ENCODE data around the gene SLC12A7.
A peak's percentile ranks its signal among the peaks of the same experiment; 100 is the strongest.

SLC12A7 gene

DNA sequence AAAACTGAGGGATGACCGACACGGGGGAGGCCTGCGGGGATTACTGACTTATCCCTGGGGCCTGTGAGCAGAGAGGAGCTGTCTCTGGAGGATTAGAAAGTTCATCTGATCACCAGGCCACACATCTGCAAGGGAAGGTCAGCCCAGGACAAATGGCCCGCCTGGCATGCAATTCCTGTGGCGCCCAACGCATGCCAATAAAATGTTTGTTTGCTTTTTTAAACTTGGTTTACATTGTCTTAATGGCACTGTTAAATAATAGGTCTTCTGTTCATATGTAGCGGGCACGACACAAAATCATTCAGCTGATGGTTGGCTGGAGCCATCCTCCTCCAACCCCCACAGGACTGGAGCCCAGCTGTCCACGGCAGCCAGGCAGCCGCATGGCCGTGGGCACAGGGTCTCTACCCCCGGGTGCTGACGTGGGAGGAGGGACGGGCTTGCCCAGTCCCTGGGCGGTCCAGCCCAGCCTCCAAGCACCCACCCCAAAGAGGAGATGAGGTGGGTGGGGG is 41.0 kb upstream of the SLC12A7 start:
- Histone ChIP-seq H3K4me1 (ENCODE audit: control insufficient read depth, insufficient read depth, low read length) (no peaks in the 10 kb centered on the region), H3K9me3 (ENCODE audit: control insufficient read depth, low read length) (peaks cover 7% of the 10 kb centered on the region), H3K36me3 (ENCODE audit: control insufficient read depth, insufficient read depth, low read length, severe bottlenecking) (no peaks in the 10 kb centered on the region), H3K9ac (ENCODE audit: low read length) (no peak overlapping the region), H3K27me3 (replicated peaks; ENCODE audit: control insufficient read depth, insufficient read depth, low read length) (peaks cover 62% of the 10 kb centered on the region), H3K4me3 (ENCODE audit: low read length) (no peak overlapping the region)
- DNase-seq (ENCODE audit: low read depth): peak; percentile 12

- Histone ChIP-seq H3K9me3 (ENCODE audit: control insufficient read depth, low read length) (peaks cover 7% of the 10 kb centered on the region), H3K4me3 (ENCODE audit: low read length) (no peak overlapping the region), H3K36me3 (ENCODE audit: control insufficient read depth, insufficient read depth, low read length, severe bottlenecking) (no peaks in the 10 kb centered on the region), H3K4me1 (ENCODE audit: control insufficient read depth, insufficient read depth, low read length) (no peaks in the 10 kb centered on the region), H3K27me3 (replicated peaks; ENCODE audit: control insufficient read depth, insufficient read depth, low read length) (peaks cover 62% of the 10 kb centered on the region), H3K9ac (ENCODE audit: low read length) (no peak overlapping the region)
- no peak for DNase-seq (ENCODE audit: low read depth)
Observed at GRCh38 chr5:1152156-1152555, 40.3 kb upstream of the SLC12A7 start.

GRCh38 chr5:1151316-1151715 is 39.5 kb upstream of the SLC12A7 start:
- H3K9me3 ChIP-seq (ENCODE audit: control insufficient read depth, low read length): peaks cover under 1% of the 10 kb centered on the region
- DNase-seq (ENCODE audit: low read depth): no peak
- no peaks in the 10 kb centered on the region for H3K4me1 ChIP-seq (ENCODE audit: control insufficient read depth, insufficient read depth, low read length)
- H3K4me3 ChIP-seq (ENCODE audit: low read length): no peak overlapping the region
- H3K9ac ChIP-seq (ENCODE audit: low read length): no peak overlapping the region
- H3K36me3 ChIP-seq (ENCODE audit: control insufficient read depth, insufficient read depth, low read length, severe bottlenecking): no peaks in the 10 kb centered on the region
- peaks cover 60% of the 10 kb centered on the region for H3K27me3 ChIP-seq (replicated peaks; ENCODE audit: control insufficient read depth, insufficient read depth, low read length)

GRCh38 chr5:1150866-1151265 is 39.0 kb upstream of the SLC12A7 start:
- H3K36me3 ChIP-seq (ENCODE audit: control insufficient read depth, insufficient read depth, low read length, severe bottlenecking): no peaks in the 10 kb centered on the region
- no peaks in the 10 kb centered on the region for H3K4me1 ChIP-seq (ENCODE audit: control insufficient read depth, insufficient read depth, low read length)
- no peak for DNase-seq (ENCODE audit: low read depth)
- no peak overlapping the region for H3K9ac ChIP-seq (ENCODE audit: low read length)
- peaks cover 57% of the 10 kb centered on the region for H3K27me3 ChIP-seq (replicated peaks; ENCODE audit: control insufficient read depth, insufficient read depth, low read length)
- no peak overlapping the region for H3K4me3 ChIP-seq (ENCODE audit: low read length)
- H3K9me3 ChIP-seq (ENCODE audit: control insufficient read depth, low read length): no peaks in the 10 kb centered on the region

- H3K9me3 ChIP-seq (ENCODE audit: control insufficient read depth, low read length): no peaks in the 10 kb centered on the region
- H3K9ac ChIP-seq (ENCODE audit: low read length): no peak overlapping the region
- no peaks in the 10 kb centered on the region for H3K36me3 ChIP-seq (ENCODE audit: control insufficient read depth, insufficient read depth, low read length, severe bottlenecking)
- no peak for DNase-seq (ENCODE audit: low read depth)
- H3K4me3 ChIP-seq (ENCODE audit: low read length): no peak overlapping the region
- H3K27me3 ChIP-seq (replicated peaks; ENCODE audit: control insufficient read depth, insufficient read depth, low read length): peaks cover 35% of the 10 kb centered on the region
- H3K4me1 ChIP-seq (ENCODE audit: control insufficient read depth, insufficient read depth, low read length): no peaks in the 10 kb centered on the region
Observed at GRCh38 chr5:1144638-1145396, 33.0 kb upstream of the SLC12A7 start.

DNA sequence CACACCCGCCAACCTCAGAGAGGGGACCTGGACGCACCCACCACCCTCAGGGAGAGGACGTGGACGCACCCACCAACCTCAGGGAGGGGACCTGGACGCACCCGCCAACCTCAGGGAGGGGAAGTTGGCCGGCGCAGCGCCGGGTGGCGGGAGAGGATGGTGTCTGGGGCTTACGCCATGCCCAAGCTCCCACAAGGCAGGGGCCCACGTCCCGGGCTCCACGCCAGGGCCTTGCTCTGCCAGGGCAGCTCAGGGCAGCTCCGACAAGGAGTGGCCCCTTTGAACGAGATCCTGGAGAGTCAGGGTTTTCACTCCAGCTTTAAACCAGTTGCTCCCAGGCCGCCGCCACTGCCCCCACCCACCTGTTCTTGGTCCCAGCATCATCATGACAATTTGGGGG is 32.2 kb upstream of the SLC12A7 start:
- peaks cover 35% of the 10 kb centered on the region for H3K27me3 ChIP-seq (replicated peaks; ENCODE audit: control insufficient read depth, insufficient read depth, low read length)
- H3K4me3 ChIP-seq (ENCODE audit: low read length): no peak overlapping the region
- DNase-seq (ENCODE audit: low read depth): no peak
- no peaks in the 10 kb centered on the region for H3K9me3 ChIP-seq (ENCODE audit: control insufficient read depth, low read length)
- H3K9ac ChIP-seq (ENCODE audit: low read length): no peak overlapping the region
- H3K36me3 ChIP-seq (ENCODE audit: control insufficient read depth, insufficient read depth, low read length, severe bottlenecking): no peaks in the 10 kb centered on the region
- H3K4me1 ChIP-seq (ENCODE audit: control insufficient read depth, insufficient read depth, low read length): no peaks in the 10 kb centered on the region

- no peaks in the 10 kb centered on the region for H3K9me3 ChIP-seq (ENCODE audit: control insufficient read depth, low read length)
- DNase-seq (ENCODE audit: low read depth): no peak
- H3K4me1 ChIP-seq (ENCODE audit: control insufficient read depth, insufficient read depth, low read length): no peaks in the 10 kb centered on the region
- no peak overlapping the region for H3K4me3 ChIP-seq (ENCODE audit: low read length)
- no peaks in the 10 kb centered on the region for H3K36me3 ChIP-seq (ENCODE audit: control insufficient read depth, insufficient read depth, low read length, severe bottlenecking)
- no peak overlapping the region for H3K9ac ChIP-seq (ENCODE audit: low read length)
- H3K27me3 ChIP-seq (replicated peaks; ENCODE audit: control insufficient read depth, insufficient read depth, low read length): peaks cover 30% of the 10 kb centered on the region
Observed at GRCh38 chr5:1143670-1143951, 31.7 kb upstream of the SLC12A7 start.

- H3K9me3 ChIP-seq (ENCODE audit: control insufficient read depth, low read length): no peaks in the 10 kb centered on the region
- no peak for DNase-seq (ENCODE audit: low read depth)
- H3K9ac ChIP-seq (ENCODE audit: low read length): no peak overlapping the region
- H3K27me3 ChIP-seq (replicated peaks; ENCODE audit: control insufficient read depth, insufficient read depth, low read length): peaks cover 28% of the 10 kb centered on the region
- H3K4me3 ChIP-seq (ENCODE audit: low read length): no peak overlapping the region
- H3K36me3 ChIP-seq (ENCODE audit: control insufficient read depth, insufficient read depth, low read length, severe bottlenecking): no peaks in the 10 kb centered on the region
- no peaks in the 10 kb centered on the region for H3K4me1 ChIP-seq (ENCODE audit: control insufficient read depth, insufficient read depth, low read length)
Observed at GRCh38 chr5:1142886-1143669, 31.2 kb upstream of the SLC12A7 start.

GRCh38 chr5:1141834-1142233 is 30.0 kb upstream of the SLC12A7 start:
- Histone ChIP-seq H3K4me1 (ENCODE audit: control insufficient read depth, insufficient read depth, low read length) (no peaks in the 10 kb centered on the region), H3K4me3 (ENCODE audit: low read length) (no peak overlapping the region), H3K36me3 (ENCODE audit: control insufficient read depth, insufficient read depth, low read length, severe bottlenecking) (no peaks in the 10 kb centered on the region), H3K9ac (ENCODE audit: low read length) (no peak overlapping the region), H3K9me3 (ENCODE audit: control insufficient read depth, low read length) (no peaks in the 10 kb centered on the region), H3K27me3 (replicated peaks; ENCODE audit: control insufficient read depth, insufficient read depth, low read length) (peaks cover 33% of the 10 kb centered on the region)
- DNase-seq (ENCODE audit: low read depth): no peak

DNA sequence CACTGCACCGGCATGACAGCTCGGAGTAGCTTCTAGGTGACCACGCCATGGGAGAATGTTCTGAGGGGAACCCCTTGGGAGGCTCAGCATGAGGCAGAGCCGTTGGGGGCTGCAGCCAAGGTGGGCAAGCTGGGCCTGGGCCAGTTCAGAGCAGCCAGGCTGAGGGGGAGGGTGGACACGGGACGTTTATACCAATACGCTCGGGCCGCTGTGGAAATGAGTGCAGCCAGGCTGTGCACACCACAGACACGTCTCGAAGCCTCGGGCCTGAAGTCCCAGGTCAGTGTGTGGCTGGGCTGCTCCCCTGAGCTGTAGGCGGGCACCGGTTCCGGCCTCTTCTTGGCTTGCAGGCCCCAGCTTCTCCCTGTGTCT is 28.9 kb upstream of the SLC12A7 start:
- H3K36me3 ChIP-seq (ENCODE audit: control insufficient read depth, insufficient read depth, low read length, severe bottlenecking): no peaks in the 10 kb centered on the region
- DNase-seq (ENCODE audit: low read depth): no peak
- H3K9me3 ChIP-seq (ENCODE audit: control insufficient read depth, low read length): no peaks in the 10 kb centered on the region
- H3K4me1 ChIP-seq (ENCODE audit: control insufficient read depth, insufficient read depth, low read length): no peaks in the 10 kb centered on the region
- no peak overlapping the region for H3K9ac ChIP-seq (ENCODE audit: low read length)
- no peak overlapping the region for H3K4me3 ChIP-seq (ENCODE audit: low read length)
- peaks cover 29% of the 10 kb centered on the region for H3K27me3 ChIP-seq (replicated peaks; ENCODE audit: control insufficient read depth, insufficient read depth, low read length)

DNA sequence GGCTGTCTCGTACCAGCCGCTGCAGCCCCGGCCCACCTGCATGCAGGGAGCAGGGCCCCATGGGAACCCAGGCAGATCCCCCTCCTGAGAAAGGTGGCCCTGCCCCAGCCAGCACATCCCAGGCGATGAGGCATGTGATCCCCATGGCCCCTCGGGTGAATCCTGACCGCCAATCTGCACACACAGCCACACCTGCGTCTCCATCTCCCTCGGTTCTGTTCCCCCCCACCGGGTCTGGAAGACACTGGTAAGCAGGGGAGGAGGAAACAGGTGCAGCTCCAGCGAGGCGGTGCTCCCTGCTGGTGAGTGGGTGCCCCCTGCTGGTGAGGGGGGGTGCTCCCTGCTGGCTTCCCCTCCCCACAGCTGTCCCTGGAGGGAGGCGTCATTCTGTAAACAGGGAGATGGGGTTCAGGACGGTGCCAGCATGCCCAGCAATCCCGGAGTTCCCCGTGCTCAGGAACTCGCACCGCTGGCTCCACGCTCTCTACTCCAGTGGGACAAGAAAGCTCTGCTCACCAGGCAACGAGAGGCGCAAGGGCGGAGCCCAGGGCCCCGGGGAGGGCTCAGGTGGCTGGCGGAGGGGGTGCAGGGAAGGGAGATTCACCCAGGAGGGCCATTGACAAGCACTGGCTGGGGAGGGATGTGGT is 28.4 kb upstream of the SLC12A7 start:
- peak; percentile 50 for DNase-seq (ENCODE audit: low read depth)
- H3K4me1 ChIP-seq (ENCODE audit: control insufficient read depth, insufficient read depth, low read length): no peaks in the 10 kb centered on the region
- no peak overlapping the region for H3K4me3 ChIP-seq (ENCODE audit: low read length)
- peaks cover 32% of the 10 kb centered on the region for H3K27me3 ChIP-seq (replicated peaks; ENCODE audit: control insufficient read depth, insufficient read depth, low read length)
- no peaks in the 10 kb centered on the region for H3K9me3 ChIP-seq (ENCODE audit: control insufficient read depth, low read length)
- H3K9ac ChIP-seq (ENCODE audit: low read length): no peak overlapping the region
- no peaks in the 10 kb centered on the region for H3K36me3 ChIP-seq (ENCODE audit: control insufficient read depth, insufficient read depth, low read length, severe bottlenecking)

Measured in adipocyte (in vitro differentiated cells).